Neural progenitor cell (in vitro differentiated cells): Measurements from ENCODE around the gene POLE. TPM values are rescaled to one million over a fixed set of nuclear protein-coding genes. Genes with fewer than 3 reads are reported as not detected.
"Not testable (repeated sequence)": the region's sequence is repeated elsewhere in the genome, so short reads cannot be mapped to it uniquely, and the experiment has no call there.

ENCODE experiments used
- DNase-seq: peaks from one replicate; pipeline ENCODE4 v3.0.0-alpha.2; 2016; ENCODE audit warnings: low spot score
- H2AFZ ChIP-seq: fragments of 200-600 bp; sonication (generic); replicated peaks from 2 replicates; pipeline ENCODE4 v1.6.1; 2016; ENCODE audit warnings: antibody characterized with exemption
- H3F3A ChIP-seq: fragments of 200-600 bp; sonication (generic); 2 replicates; pipeline ENCODE4 v1.6.1; 2016; ENCODE audit warnings: antibody characterized with exemption, low read depth
- H3K27ac ChIP-seq: fragments of 200-600 bp; sonication (generic); 2 replicates; pipeline ENCODE4 v1.5.1; 2016; ENCODE audit warnings: mild to moderate bottlenecking
- H3K27me3 ChIP-seq: fragments of 200-600 bp; sonication (generic); 2 replicates; pipeline ENCODE4 v1.6.1; 2016; ENCODE audit warnings: mild to moderate bottlenecking, moderate library complexity
- H3K36me3 ChIP-seq: fragments of 200-600 bp; sonication (generic); 2 replicates; pipeline ENCODE4 v1.5.1; 2016
- H3K4me1 ChIP-seq: fragments of 200-600 bp; sonication (generic); 2 replicates; pipeline ENCODE4 v1.6.1; 2016; ENCODE audit warnings: mixed run types
- H3K4me2 ChIP-seq: fragments of 200-600 bp; sonication (generic); 2 replicates; pipeline ENCODE4 v1.6.1; 2016
- H3K4me3 ChIP-seq: fragments of 200-600 bp; sonication (generic); 2 replicates; pipeline ENCODE4 v1.5.1; 2016
- H3K79me2 ChIP-seq: fragments of 200-600 bp; sonication (generic); 2 replicates; pipeline ENCODE4 v1.6.1; 2016; ENCODE audit warnings: low read depth
- H3K9ac ChIP-seq: fragments of 200-600 bp; sonication (generic); 2 replicates; pipeline ENCODE4 v1.6.1; 2016
- H3K9me3 ChIP-seq: fragments of 200-600 bp; sonication (generic); 2 replicates; pipeline ENCODE4 v1.5.1; 2016; ENCODE audit warnings: low read depth
- H4K20me1 ChIP-seq: fragments of 200-600 bp; sonication (generic); 2 replicates; pipeline ENCODE4 v1.6.1; 2016; ENCODE audit warnings: low read depth
- H3K27ac Mint-ChIP-seq: 3 replicates; pipeline ENCODE4 v1.8.0; 2021; ENCODE audit warnings: mixed read lengths
- H3K27me3 Mint-ChIP-seq: 2 replicates; pipeline ENCODE4 v1.8.0; 2022; ENCODE audit warnings: low read depth, mild to moderate bottlenecking, inconsistent platforms, moderate library complexity, mixed read lengths; ENCODE audit not compliant: insufficient read depth
- H3K36me3 Mint-ChIP-seq: 3 replicates; pipeline ENCODE4 v1.8.0; 2021; ENCODE audit warnings: mixed read lengths
- H3K4me1 Mint-ChIP-seq: 3 replicates; pipeline ENCODE4 v1.8.0; 2021; ENCODE audit warnings: mixed read lengths
- H3K4me3 Mint-ChIP-seq: 3 replicates; pipeline ENCODE4 v1.8.0; 2021; ENCODE audit warnings: mild to moderate bottlenecking, moderate library complexity, mixed read lengths
- H3K9me3 Mint-ChIP-seq: 3 replicates; pipeline ENCODE4 v1.8.0; 2020; ENCODE audit warnings: mixed read lengths
- CTCF ChIP-seq: fragments of 200-600 bp; sonication (generic); IDR thresholded peaks from 2 replicates; pipeline ENCODE4 v1.5.1; 2017; ENCODE audit warnings: antibody characterized with exemption, mild to moderate bottlenecking
- EZH2 ChIP-seq: fragments of 200-600 bp; sonication (generic); IDR thresholded peaks from 2 replicates; pipeline ENCODE4 v1.6.1; 2017; ENCODE audit warnings: antibody characterized with exemption, mild to moderate bottlenecking, moderate library complexity
- EZH2phosphoT487 ChIP-seq: fragments of 200-600 bp; sonication (generic); IDR thresholded peaks from 2 replicates; pipeline ENCODE4 v1.6.1; 2017; ENCODE audit warnings: antibody characterized with exemption
- total RNA-seq: library from RNA; depleted of rRNA; stranded (reverse); fragments of >200 nt; gene quantifications from 2 replicates; pipeline ENCODE4 v1.2.3, GENCODE V29; 2015; ENCODE audit warnings: low replicate concordance

Gene POLE
- total RNA-seq, 1 donor from 2014 or later = 46.8 TPM

GRCh38 chr12:132695431-132695830 lies 8.3 kb upstream of the POLE start:
- no peak overlapping the region for H3K27ac ChIP-seq
- H3K4me3 ChIP-seq = no peak overlapping the region
- no peak for DNase-seq
- no peak overlapping the region for H3K4me3 Mint-ChIP-seq
- peaks cover 3% of the 10 kb centered on the region for H4K20me1 ChIP-seq
- H2AFZ ChIP-seq = no peak overlapping the region
- H3K27me3 ChIP-seq = no peaks in the 10 kb centered on the region
- no peaks in the 10 kb centered on the region for H3K36me3 ChIP-seq
- H3K79me2 ChIP-seq = no peaks in the 10 kb centered on the region
- H3K9me3 ChIP-seq = no peaks in the 10 kb centered on the region
- H3K27me3 Mint-ChIP-seq = peaks cover 2% of the 10 kb centered on the region
- H3K4me1 ChIP-seq = no peaks in the 10 kb centered on the region
- TF ChIP-seq EZH2 (no peak), CTCF (no peak), EZH2phosphoT487 (no peak)
- H3K27ac Mint-ChIP-seq = peak overlapping the region; percentile 39
- H3K36me3 Mint-ChIP-seq = peaks cover 25% of the 10 kb centered on the region
- H3K4me1 Mint-ChIP-seq = no peaks in the 10 kb centered on the region
- peaks cover 5% of the 10 kb centered on the region for H3F3A ChIP-seq
- no peak overlapping the region for H3K9ac ChIP-seq
- H3K4me2 ChIP-seq = no peak overlapping the region
- no peaks in the 10 kb centered on the region for H3K9me3 Mint-ChIP-seq

DNA sequence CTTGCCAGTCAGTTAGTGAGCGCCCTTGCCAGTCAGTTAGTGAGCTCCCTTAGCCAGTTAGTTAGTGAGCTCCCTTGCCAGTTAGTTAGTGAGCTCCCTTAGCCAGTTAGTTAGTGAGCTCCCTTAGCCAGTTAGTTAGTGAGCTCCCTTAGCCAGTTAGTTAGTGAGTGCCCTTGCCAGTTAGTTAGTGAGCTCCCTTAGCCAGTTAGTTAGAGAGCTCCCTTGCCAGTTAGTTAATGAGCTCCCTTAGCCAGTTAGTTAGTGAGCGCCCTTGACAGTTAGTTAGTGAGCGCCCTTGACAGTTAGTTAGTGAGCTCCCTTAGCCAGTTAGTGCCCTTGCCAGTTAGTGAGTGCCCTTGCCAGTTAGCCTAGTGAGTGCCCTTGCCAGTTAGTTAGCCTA lies 7.7 kb upstream of the POLE start:
- H3K27me3 ChIP-seq, H3K27me3 Mint-ChIP-seq, H3K27ac ChIP-seq, H4K20me1 ChIP-seq, H3K9me3 Mint-ChIP-seq, H3K4me1 ChIP-seq, H3K4me3 ChIP-seq, H2AFZ ChIP-seq, H3K9me3 ChIP-seq, H3K36me3 ChIP-seq, H3K9ac ChIP-seq, H3K79me2 ChIP-seq, H3K4me2 ChIP-seq, H3K27ac Mint-ChIP-seq, DNase-seq, H3K4me3 Mint-ChIP-seq, H3K4me1 Mint-ChIP-seq, H3F3A ChIP-seq: not testable (repeated sequence)
- peaks cover 25% of the 10 kb centered on the region for H3K36me3 Mint-ChIP-seq

- not testable (repeated sequence) for H3K27ac ChIP-seq, H3K9ac ChIP-seq, DNase-seq, H3K9me3 ChIP-seq, H3K4me1 ChIP-seq, H3K27me3 Mint-ChIP-seq, H3K4me3 Mint-ChIP-seq, H3F3A ChIP-seq, H3K9me3 Mint-ChIP-seq, H2AFZ ChIP-seq, H3K79me2 ChIP-seq, H3K36me3 ChIP-seq, H3K4me2 ChIP-seq, H3K27ac Mint-ChIP-seq, H3K4me3 ChIP-seq
- Mint-ChIP-seq H3K4me1 (peaks cover 11% of the 10 kb centered on the region), H3K36me3 (peaks cover 20% of the 10 kb centered on the region)
- peaks cover 21% of the 10 kb centered on the region for H4K20me1 ChIP-seq
- H3K27me3 ChIP-seq = peaks cover 20% of the 10 kb centered on the region
Observed at GRCh38 chr12:132692030-132692429, 4.9 kb upstream of the POLE start.

DNA sequence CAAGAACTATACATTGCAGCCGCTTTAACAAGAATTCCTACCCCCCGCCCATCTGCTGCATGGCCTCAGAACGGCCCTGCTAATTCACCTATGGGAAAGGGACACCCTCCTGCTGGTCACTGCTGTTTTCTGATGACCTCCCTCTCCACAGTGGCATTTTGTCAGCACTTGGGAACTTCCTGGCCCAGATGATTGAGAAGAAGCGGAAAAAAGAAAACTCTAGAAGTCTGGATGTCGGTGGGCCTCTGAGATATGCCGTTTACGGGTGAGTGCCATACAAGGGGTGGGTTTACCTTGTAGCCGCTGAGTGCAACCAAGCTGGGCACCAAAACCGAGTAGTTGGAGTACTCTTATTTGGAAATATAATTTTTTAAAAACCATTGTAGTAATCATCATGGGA lies 3.0 kb upstream of the POLE start:
- Histone ChIP-seq H3K9ac (no peak overlapping the region), H3K27me3 (peaks cover 20% of the 10 kb centered on the region), H2AFZ (no peak overlapping the region), H3K4me2 (peak overlapping the region; percentile 35), H3K36me3 (no peaks in the 10 kb centered on the region), H4K20me1 (peaks cover 33% of the 10 kb centered on the region), H3K27ac (no peak overlapping the region), H3K4me1 (no peaks in the 10 kb centered on the region), H3K4me3 (no peak overlapping the region), H3K9me3 (no peaks in the 10 kb centered on the region), H3F3A (peaks cover 5% of the 10 kb centered on the region), H3K79me2 (peaks cover 20% of the 10 kb centered on the region)
- peaks cover 19% of the 10 kb centered on the region for H3K4me1 Mint-ChIP-seq
- no peak for TF ChIP-seq EZH2phosphoT487
- no peak for TF ChIP-seq EZH2
- no peak for TF ChIP-seq CTCF
- peak overlapping the region; percentile 82 for H3K4me3 Mint-ChIP-seq
- peaks cover 2% of the 10 kb centered on the region for H3K9me3 Mint-ChIP-seq
- H3K36me3 Mint-ChIP-seq = peaks cover 19% of the 10 kb centered on the region
- H3K27ac Mint-ChIP-seq = no peak overlapping the region
- H3K27me3 Mint-ChIP-seq = peaks cover 4% of the 10 kb centered on the region
- DNase-seq = no peak
